GM23338 (cell line): Measurements from ENCODE around the gene SLC25A17. TPM values are rescaled to one million over a fixed set of nuclear protein-coding genes. Genes with fewer than 3 reads are reported as not detected.

Experiments
- EZH2 ChIP-seq: fragments of 200-600 bp; sonication (generic); IDR thresholded peaks from one replicate; pipeline ENCODE4 v1.8.0; 2017; ENCODE audit warnings: antibody characterized with exemption, mild to moderate bottlenecking, low read depth; ENCODE audit not compliant: unreplicated experiment
- JUNB ChIP-seq: IDR thresholded peaks from one replicate; pipeline ENCODE4 v1.6.1; 2016; ENCODE audit warnings: antibody characterized with exemption; ENCODE audit not compliant: unreplicated experiment
- NANOG ChIP-seq: IDR thresholded peaks from 2 replicates; pipeline ENCODE4 v1.6.1; 2016; ENCODE audit warnings: antibody characterized with exemption, borderline replicate concordance
- ZNF114 ChIP-seq: fragments of 250-450 bp; sonication (Bioruptor Pico); IDR thresholded peaks from 2 replicates; pipeline ENCODE4 v1.5.0; 2020; ENCODE audit warnings: mild to moderate bottlenecking, moderate library complexity
- polyA plus RNA-seq: library from polyadenylated mRNA; unstranded; fragments of >200 nt; fragmentation: Nextera tagmentation; extraction: Ambion mirVana; gene quantifications from 2 replicates; pipeline ENCODE4 v1.2.1, GENCODE V29; 2016
- total RNA-seq: library from RNA; depleted of rRNA; stranded (reverse); fragments of >200 nt; shearing (Covaris generic); gene quantifications from 2 replicates; pipeline ENCODE4 v1.2.3, GENCODE V29; 2014
- TF ChIP-seq, protein P1 (sequence below): fragments of 250-450 bp; sonication (Bioruptor Pico); IDR thresholded peaks from 2 replicates; pipeline ENCODE4 v1.5.0; 2020; ENCODE audit warnings: mild to moderate bottlenecking, moderate library complexity
- TF ChIP-seq, protein P2 (sequence below): IDR thresholded peaks from 2 replicates; pipeline ENCODE4 v1.6.1; 2016; ENCODE audit warnings: antibody characterized with exemption
- TF ChIP-seq, protein P3 (sequence below), 2 experiments: fragments of 200-600 bp in 1 of 2; sonication (generic) in 1 of 2; conservative IDR thresholded peaks; 2 replicates each; pipeline versions ENCODE4 v1.5.1 to v1.6.1; 2016 to 2017; ENCODE audit warnings: antibody characterized with exemption in 2 of 2, low read depth in 2 of 2, mild to moderate bottlenecking in 2 of 2, moderate library complexity in 1 of 2

SLC25A17 gene
- total and polyA plus RNA-seq, 2 experiments from 2014 or later: 35.4 to 43.6 TPM

DNA sequence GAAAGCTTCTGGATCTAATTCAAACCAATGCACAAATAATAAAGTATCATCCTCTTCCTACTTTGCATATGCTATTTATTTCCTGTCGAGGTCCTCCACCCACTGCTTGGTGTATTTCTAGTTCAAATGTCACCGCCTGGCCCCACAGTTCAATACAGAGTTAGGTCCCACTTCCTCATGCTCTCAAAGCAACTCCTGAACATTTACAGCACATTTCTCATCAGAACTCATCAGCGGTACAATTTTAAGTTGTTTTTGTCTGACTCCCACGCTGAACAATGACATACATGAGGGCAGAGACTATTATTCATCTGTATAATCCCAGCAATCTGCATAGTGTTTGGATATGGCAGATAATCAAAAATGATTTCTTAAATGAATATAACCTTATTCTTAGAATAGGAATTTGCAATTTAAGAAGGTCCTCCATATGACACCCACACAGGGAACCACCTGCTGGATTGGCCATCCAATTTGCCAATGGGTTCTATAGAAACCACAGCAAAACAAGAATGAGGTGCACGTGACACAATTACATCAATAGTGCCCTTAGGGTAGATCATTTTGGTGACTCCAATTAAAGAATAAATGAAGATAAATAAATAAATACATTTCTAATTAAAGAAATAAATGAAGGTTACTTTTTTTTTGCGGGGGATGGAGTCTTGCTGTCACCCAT is 54.2 kb downstream of the SLC25A17 start (continued):
- TF ChIP-seq, protein P1, sequence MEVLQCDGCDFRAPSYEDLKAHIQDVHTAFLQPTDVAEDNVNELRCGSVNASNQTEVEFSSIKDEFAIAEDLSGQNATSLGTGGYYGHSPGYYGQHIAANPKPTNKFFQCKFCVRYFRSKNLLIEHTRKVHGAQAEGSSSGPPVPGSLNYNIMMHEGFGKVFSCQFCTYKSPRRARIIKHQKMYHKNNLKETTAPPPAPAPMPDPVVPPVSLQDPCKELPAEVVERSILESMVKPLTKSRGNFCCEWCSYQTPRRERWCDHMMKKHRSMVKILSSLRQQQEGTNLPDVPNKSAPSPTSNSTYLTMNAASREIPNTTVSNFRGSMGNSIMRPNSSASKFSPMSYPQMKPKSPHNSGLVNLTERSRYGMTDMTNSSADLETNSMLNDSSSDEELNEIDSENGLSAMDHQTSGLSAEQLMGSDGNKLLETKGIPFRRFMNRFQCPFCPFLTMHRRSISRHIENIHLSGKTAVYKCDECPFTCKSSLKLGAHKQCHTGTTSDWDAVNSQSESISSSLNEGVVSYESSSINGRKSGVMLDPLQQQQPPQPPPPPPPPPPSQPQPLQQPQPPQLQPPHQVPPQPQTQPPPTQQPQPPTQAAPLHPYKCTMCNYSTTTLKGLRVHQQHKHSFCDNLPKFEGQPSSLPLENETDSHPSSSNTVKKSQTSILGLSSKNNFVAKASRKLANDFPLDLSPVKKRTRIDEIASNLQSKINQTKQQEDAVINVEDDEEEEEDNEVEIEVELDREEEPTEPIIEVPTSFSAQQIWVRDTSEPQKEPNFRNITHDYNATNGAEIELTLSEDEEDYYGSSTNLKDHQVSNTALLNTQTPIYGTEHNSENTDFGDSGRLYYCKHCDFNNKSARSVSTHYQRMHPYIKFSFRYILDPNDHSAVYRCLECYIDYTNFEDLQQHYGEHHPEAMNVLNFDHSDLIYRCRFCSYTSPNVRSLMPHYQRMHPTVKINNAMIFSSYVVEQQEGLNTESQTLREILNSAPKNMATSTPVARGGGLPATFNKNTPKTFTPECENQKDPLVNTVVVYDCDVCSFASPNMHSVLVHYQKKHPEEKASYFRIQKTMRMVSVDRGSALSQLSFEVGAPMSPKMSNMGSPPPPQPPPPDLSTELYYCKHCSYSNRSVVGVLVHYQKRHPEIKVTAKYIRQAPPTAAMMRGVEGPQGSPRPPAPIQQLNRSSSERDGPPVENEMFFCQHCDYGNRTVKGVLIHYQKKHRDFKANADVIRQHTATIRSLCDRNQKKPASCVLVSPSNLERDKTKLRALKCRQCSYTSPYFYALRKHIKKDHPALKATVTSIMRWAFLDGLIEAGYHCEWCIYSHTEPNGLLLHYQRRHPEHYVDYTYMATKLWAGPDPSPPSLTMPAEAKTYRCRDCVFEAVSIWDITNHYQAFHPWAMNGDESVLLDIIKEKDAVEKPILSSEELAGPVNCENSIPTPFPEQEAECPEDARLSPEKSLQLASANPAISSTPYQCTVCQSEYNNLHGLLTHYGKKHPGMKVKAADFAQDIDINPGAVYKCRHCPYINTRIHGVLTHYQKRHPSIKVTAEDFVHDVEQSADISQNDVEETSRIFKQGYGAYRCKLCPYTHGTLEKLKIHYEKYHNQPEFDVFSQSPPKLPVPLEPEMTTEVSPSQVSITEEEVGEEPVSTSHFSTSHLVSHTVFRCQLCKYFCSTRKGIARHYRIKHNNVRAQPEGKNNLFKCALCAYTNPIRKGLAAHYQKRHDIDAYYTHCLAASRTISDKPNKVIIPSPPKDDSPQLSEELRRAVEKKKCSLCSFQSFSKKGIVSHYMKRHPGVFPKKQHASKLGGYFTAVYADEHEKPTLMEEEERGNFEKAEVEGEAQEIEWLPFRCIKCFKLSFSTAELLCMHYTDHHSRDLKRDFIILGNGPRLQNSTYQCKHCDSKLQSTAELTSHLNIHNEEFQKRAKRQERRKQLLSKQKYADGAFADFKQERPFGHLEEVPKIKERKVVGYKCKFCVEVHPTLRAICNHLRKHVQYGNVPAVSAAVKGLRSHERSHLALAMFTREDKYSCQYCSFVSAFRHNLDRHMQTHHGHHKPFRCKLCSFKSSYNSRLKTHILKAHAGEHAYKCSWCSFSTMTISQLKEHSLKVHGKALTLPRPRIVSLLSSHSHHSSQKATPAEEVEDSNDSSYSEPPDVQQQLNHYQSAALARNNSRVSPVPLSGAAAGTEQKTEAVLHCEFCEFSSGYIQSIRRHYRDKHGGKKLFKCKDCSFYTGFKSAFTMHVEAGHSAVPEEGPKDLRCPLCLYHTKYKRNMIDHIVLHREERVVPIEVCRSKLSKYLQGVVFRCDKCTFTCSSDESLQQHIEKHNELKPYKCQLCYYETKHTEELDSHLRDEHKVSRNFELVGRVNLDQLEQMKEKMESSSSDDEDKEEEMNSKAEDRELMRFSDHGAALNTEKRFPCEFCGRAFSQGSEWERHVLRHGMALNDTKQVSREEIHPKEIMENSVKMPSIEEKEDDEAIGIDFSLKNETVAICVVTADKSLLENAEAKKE (CRISPR knock-in tag): no peak
- TF ChIP-seq NANOG (no peak), ZNF114 (CRISPR knock-in tag) (no peak), JUNB (no peak), EZH2 (no peak)
- TF ChIP-seq, protein P2, sequence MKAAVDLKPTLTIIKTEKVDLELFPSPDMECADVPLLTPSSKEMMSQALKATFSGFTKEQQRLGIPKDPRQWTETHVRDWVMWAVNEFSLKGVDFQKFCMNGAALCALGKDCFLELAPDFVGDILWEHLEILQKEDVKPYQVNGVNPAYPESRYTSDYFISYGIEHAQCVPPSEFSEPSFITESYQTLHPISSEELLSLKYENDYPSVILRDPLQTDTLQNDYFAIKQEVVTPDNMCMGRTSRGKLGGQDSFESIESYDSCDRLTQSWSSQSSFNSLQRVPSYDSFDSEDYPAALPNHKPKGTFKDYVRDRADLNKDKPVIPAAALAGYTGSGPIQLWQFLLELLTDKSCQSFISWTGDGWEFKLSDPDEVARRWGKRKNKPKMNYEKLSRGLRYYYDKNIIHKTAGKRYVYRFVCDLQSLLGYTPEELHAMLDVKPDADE: no peak
- TF ChIP-seq, protein P3, sequence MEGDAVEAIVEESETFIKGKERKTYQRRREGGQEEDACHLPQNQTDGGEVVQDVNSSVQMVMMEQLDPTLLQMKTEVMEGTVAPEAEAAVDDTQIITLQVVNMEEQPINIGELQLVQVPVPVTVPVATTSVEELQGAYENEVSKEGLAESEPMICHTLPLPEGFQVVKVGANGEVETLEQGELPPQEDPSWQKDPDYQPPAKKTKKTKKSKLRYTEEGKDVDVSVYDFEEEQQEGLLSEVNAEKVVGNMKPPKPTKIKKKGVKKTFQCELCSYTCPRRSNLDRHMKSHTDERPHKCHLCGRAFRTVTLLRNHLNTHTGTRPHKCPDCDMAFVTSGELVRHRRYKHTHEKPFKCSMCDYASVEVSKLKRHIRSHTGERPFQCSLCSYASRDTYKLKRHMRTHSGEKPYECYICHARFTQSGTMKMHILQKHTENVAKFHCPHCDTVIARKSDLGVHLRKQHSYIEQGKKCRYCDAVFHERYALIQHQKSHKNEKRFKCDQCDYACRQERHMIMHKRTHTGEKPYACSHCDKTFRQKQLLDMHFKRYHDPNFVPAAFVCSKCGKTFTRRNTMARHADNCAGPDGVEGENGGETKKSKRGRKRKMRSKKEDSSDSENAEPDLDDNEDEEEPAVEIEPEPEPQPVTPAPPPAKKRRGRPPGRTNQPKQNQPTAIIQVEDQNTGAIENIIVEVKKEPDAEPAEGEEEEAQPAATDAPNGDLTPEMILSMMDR (conservative IDR thresholded peaks at IDR 0.05; ENCODE audit: low read depth in 2 of 2): no peak
